Measurements from ENCODE around the gene ANO1.

DNA sequence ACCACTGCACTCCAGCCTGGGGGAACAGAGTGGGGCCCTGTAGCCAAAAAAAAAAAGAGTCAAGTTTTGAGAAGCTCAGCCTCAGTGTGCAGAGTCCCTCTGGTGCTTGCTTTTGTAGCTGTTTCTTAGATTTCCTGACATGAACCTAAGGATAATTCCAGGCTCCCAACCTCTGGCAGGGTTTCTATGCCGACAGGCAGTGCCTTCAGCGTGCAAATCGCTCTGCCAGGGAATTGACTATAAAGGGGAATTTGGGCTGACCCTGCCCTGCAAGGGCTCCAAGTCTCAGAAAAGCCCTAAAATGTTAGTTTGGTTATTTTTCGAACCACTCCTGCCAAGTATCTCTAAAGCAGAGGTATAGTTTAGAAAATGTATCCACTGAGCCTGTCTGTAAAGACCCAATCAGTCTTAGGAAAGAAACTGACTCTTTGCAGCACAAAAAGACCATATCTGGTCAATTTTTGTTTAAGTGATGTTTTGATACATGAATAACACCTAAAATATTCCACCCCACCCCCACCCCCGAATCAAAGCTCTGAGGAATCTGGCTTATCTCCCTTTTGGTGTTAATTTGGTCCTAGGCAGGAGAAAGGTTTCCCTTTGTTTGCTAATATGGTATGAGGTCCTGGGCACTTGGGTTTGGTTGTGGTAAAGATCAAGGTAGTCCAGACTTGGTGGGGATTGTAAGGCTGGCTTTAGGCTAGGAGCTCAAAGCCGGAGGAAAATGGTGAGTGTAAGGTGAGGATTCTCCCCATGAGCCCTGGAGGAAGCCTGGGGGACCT is 49.7 kb downstream of the ANO1 start:
- TF ChIP-seq POLR2A (IDR thresholded peaks at IDR 0.05) = no peak
- TF ChIP-seq CTCF (IDR thresholded peaks at IDR 0.05) = no peak

Data from breast epithelium (tissue), 3 donors.